Mesendoderm (in vitro differentiated cells): Measurements from ENCODE around the gene PHF2.
"Not testable (repeated sequence)": the region's sequence is repeated elsewhere in the genome, so short reads cannot be mapped to it uniquely, and the experiment has no call there.

Experiments used
- DNase-seq: peaks from one replicate; pipeline ENCODE4 v3.0.0; 2013
- H2AK5ac ChIP-seq: 2 replicates; pipeline ENCODE4 v1.6.1; 2013; ENCODE audit warnings: low read length, inconsistent platforms
- H2BK120ac ChIP-seq: 2 replicates; pipeline ENCODE4 v1.6.1; 2013; ENCODE audit warnings: low read depth, mild to moderate bottlenecking, low read length, moderate library complexity, mixed read lengths
- H2BK15ac ChIP-seq: replicated peaks from 2 replicates; pipeline ENCODE4 v1.6.1; 2013; ENCODE audit warnings: low read depth, mild to moderate bottlenecking, moderate library complexity
- H2BK5ac ChIP-seq: 2 replicates; pipeline ENCODE4 v1.6.1; 2013; ENCODE audit warnings: low read length, inconsistent platforms
- H3K18ac ChIP-seq: 2 replicates; pipeline ENCODE4 v1.6.1; 2013; ENCODE audit warnings: mild to moderate bottlenecking, low read length, mixed read lengths
- H3K23ac ChIP-seq: one replicate; pipeline ENCODE4 v1.6.1; 2013; ENCODE audit warnings: low read length
- H3K27ac ChIP-seq: 2 replicates; pipeline ENCODE4 v1.5.1; 2013; ENCODE audit warnings: low read depth, mild to moderate bottlenecking, inconsistent platforms, low read length, moderate library complexity
- H3K27me3 ChIP-seq: 2 replicates; pipeline ENCODE4 v1.6.1; 2013; ENCODE audit warnings: low read length, control low read depth, mild to moderate bottlenecking, inconsistent platforms; ENCODE audit not compliant: insufficient read depth, poor library complexity
- H3K36me3 ChIP-seq: 2 replicates; pipeline ENCODE4 v1.6.1; 2013; ENCODE audit warnings: low read length, inconsistent platforms; ENCODE audit not compliant: control insufficient read depth, insufficient read depth
- H3K4ac ChIP-seq: one replicate; pipeline ENCODE4 v1.6.1; 2013; ENCODE audit warnings: low read depth, mild to moderate bottlenecking, low read length, moderate library complexity
- H3K4me1 ChIP-seq: 2 replicates; pipeline ENCODE4 v1.6.1; 2013; ENCODE audit warnings: low read depth, low read length, inconsistent platforms; ENCODE audit not compliant: control insufficient read depth
- H3K4me2 ChIP-seq: 2 replicates; pipeline ENCODE4 v1.6.1; 2013; ENCODE audit warnings: low read length
- H3K4me3 ChIP-seq: 2 replicates; pipeline ENCODE4 v1.5.1; 2013; ENCODE audit warnings: mild to moderate bottlenecking, low read length
- H3K56ac ChIP-seq: one replicate; pipeline ENCODE4 v1.6.1; 2013; ENCODE audit warnings: low read length
- H3K79me1 ChIP-seq: 2 replicates; pipeline ENCODE4 v1.6.1; 2013; ENCODE audit warnings: low read length, inconsistent platforms
- H3K79me2 ChIP-seq: 2 replicates; pipeline ENCODE4 v1.6.1; 2013; ENCODE audit warnings: mild to moderate bottlenecking, low read length; ENCODE audit not compliant: control insufficient read depth, insufficient read depth
- H3K9ac ChIP-seq: 2 replicates; pipeline ENCODE4 v1.6.1; 2013; ENCODE audit warnings: low read length, inconsistent platforms
- H4K5ac ChIP-seq: one replicate; pipeline ENCODE4 v1.6.1; 2013; ENCODE audit warnings: low read length
- H4K8ac ChIP-seq: one replicate; pipeline ENCODE4 v1.6.1; 2013; ENCODE audit warnings: low read depth, mild to moderate bottlenecking, control low read depth, low read length, moderate library complexity
- WGBS: extraction: QIAGEN DNeasy Blood & Tissue Kit; methylation state at CpG from one replicate; pipeline ENCODE4 v1.1.7; 2013; ENCODE audit warnings: low lambda C conversion rate, missing lambda C conversion rate; ENCODE audit not compliant: insufficient coverage; ENCODE audit errors: extremely low coverage; 5-methylcytosine and 5-hydroxymethylcytosine counted together

PHF2 gene

DNA sequence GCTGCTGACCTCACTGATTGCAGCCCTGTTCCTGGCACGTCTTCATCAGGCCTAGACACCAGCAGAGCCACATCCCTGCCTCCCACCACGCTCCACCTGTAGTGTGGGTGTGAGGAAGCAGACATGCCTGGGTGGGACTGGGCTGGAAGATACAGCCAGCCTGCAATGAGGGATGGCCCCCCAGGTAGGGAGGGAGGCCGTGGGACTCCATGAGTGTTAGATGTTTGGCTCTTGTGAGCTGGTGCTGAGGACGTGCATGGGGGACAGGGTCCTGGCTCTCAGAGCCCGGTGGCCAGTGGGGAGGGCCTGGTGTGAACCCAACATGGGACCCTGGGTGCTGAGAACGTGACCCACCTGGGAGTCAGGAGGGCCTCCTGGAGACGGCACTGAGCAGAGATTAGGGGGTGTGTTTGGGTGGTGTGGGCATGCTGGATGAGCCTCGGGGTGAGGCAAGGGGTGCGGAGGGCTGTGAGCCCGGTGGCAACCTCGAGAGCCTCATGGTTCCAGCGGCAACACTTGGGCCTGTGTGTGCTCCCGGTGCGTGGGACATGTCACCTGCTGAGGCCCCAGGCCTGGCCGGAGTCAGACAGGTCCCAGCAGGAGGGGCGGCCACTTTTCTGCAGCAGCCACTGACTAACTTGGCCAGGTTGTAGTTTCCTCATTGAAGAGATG is 87.6 kb downstream of the PHF2 start:
- Histone ChIP-seq H2BK120ac (no peak overlapping the region), H3K4me1 (no peaks in the 10 kb centered on the region), H2BK5ac (no peak overlapping the region), H2BK15ac (no peak overlapping the region), H3K79me2 (no peaks in the 10 kb centered on the region), H2AK5ac (no peak overlapping the region), H3K4me3 (no peak overlapping the region), H3K79me1 (no peaks in the 10 kb centered on the region), H3K4me2 (no peak overlapping the region), H3K9ac (no peak overlapping the region), H3K4ac (no peak overlapping the region), H3K27me3 (no peaks in the 10 kb centered on the region), H3K23ac (no peak overlapping the region), H3K36me3 (peaks cover 3% of the 10 kb centered on the region), H4K5ac (no peak overlapping the region), H3K27ac (no peak overlapping the region), H4K8ac (no peak overlapping the region), H3K56ac (no peak overlapping the region), H3K18ac (no peak overlapping the region)
- no peak for DNase-seq
- WGBS = no CpG with 5 or more reads among the region's 16 CpGs

DNA sequence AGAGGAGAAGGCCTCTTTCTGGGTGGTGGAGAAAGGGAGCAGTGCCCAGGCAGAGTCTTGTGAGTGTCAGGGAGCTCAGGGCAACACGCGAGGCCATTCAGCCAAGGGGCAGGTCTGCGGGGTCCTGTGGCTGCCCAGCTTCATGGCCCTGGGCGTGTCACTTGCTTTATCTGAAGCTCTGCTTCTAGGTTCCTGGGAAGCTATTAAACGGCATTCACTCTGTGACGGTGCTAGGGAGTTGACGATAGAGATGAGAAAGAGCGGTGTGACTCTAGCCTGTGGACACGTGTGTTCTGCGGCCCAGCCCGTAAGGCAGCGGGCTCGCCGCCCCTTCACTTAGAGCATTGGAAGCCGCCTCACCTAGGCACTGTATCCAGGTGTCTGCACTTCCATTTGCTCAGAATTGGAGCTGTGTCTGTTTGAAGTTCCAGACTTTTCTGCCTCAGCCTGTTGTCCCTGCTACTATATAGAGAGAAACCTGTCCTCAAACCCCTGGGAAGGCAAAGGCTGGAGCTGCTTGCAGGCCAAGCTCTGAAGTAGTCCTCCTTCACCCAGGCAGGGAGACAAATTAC is 88.3 kb downstream of the PHF2 start:
- Histone ChIP-seq H4K5ac (no peak overlapping the region), H2BK15ac (no peak overlapping the region), H2BK120ac (no peak overlapping the region), H3K79me1 (no peaks in the 10 kb centered on the region), H3K56ac (no peak overlapping the region), H4K8ac (no peak overlapping the region), H3K23ac (no peak overlapping the region), H3K18ac (no peak overlapping the region), H3K4me2 (no peak overlapping the region), H3K4me3 (no peak overlapping the region), H3K27ac (no peak overlapping the region), H3K27me3 (no peaks in the 10 kb centered on the region), H2AK5ac (no peak overlapping the region), H3K79me2 (no peaks in the 10 kb centered on the region), H3K36me3 (peaks cover 3% of the 10 kb centered on the region), H3K4ac (no peak overlapping the region), H3K4me1 (no peaks in the 10 kb centered on the region), H3K9ac (no peak overlapping the region), H2BK5ac (no peak overlapping the region)
- no CpG with 5 or more reads among the region's 15 CpGs for WGBS
- no peak for DNase-seq

DNA sequence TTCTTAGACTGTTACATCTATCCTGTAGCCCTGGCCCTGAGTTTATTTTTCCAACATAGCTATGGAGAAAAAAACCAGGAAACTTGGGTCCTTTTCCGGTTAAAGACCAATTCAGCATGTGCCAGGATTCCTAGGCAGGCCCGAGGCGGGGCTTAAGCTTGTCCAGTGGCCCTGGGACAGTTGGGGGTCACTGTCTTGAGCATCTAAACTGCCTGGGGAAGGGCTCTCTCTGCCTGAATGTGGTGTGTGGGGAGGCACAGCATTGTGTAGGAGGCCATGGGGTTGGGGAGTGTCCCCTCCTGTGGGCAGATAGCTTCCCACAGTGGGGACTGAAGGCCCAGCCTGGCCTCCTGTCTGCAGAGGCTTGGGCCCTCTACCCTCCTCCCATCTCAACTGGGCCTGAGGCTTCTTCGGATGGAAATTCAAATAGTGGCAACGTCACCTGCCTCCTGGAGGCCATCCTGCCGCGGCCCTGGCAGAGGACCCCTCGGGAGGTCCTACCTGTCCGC is 88.8 kb downstream of the PHF2 start:
- H3K79me2 ChIP-seq = no peaks in the 10 kb centered on the region
- H3K4me3 ChIP-seq = no peak overlapping the region
- H3K18ac ChIP-seq = no peak overlapping the region
- no CpG with 5 or more reads among the region's 9 CpGs for WGBS
- no peak overlapping the region for H2BK120ac ChIP-seq
- H2BK5ac ChIP-seq = no peak overlapping the region
- DNase-seq = no peak
- H2BK15ac ChIP-seq = no peak overlapping the region
- no peak overlapping the region for H3K9ac ChIP-seq
- no peaks in the 10 kb centered on the region for H3K79me1 ChIP-seq
- H2AK5ac ChIP-seq = no peak overlapping the region
- H3K56ac ChIP-seq = no peak overlapping the region
- H4K8ac ChIP-seq = no peak overlapping the region
- no peak overlapping the region for H3K27ac ChIP-seq
- no peak overlapping the region for H4K5ac ChIP-seq
- H3K4ac ChIP-seq = no peak overlapping the region
- H3K23ac ChIP-seq = no peak overlapping the region
- H3K36me3 ChIP-seq = peaks cover 3% of the 10 kb centered on the region
- no peaks in the 10 kb centered on the region for H3K4me1 ChIP-seq
- no peaks in the 10 kb centered on the region for H3K27me3 ChIP-seq
- H3K4me2 ChIP-seq = no peak overlapping the region

DNA sequence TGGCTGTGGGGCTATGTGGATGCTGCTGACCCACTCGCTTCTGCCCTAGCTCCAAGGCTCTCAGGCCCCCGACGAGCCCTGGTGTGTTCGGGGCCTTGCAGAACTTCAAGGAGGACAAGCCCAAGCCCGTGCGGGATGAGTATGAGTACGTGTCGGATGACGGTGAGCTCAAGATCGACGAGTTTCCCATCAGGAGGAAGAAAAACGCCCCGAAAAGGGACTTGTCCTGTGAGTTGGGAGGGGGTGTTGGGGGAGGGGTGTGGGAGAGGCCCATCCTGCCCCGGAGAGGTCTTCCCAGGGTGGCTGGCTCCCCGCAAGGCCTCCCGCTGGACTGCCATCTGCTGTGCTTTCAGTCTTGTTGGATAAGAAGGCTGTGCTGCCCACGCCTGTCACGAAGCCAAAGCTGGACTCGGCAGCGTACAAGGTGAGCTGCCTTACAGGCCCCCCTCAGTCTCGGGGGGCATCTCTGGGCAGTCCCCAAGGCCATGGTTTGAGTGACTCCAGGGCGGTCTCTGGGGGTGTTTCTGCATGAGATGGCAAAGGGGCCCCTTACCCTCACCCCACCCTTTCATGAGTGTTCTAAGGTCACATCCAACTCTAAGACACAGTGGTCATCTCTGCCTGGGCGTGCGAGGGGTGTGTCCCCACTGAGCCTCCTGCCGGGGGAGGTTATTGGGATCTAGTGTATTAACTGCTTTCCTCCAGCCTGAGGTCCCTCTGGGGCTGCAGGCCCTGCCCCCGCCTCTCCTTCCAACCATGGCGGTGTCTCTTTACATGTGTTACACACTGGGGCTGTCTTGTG is 89.5 kb downstream of the PHF2 start:
- Histone ChIP-seq H3K4me2 (no peak overlapping the region), H3K18ac (no peak overlapping the region), H4K8ac (no peak overlapping the region), H3K27ac (no peak overlapping the region), H2BK15ac (no peak overlapping the region), H2BK5ac (no peak overlapping the region), H3K36me3 (peaks cover 3% of the 10 kb centered on the region), H3K27me3 (no peaks in the 10 kb centered on the region), H3K4me1 (no peaks in the 10 kb centered on the region), H3K9ac (no peak overlapping the region), H3K4me3 (no peak overlapping the region), H4K5ac (no peak overlapping the region), H3K4ac (no peak overlapping the region), H3K56ac (no peak overlapping the region), H3K79me2 (no peaks in the 10 kb centered on the region), H2AK5ac (no peak overlapping the region), H3K79me1 (no peaks in the 10 kb centered on the region), H2BK120ac (no peak overlapping the region), H3K23ac (no peak overlapping the region)
- DNase-seq = no peak
- WGBS = no CpG with 5 or more reads among the region's 27 CpGs

DNA sequence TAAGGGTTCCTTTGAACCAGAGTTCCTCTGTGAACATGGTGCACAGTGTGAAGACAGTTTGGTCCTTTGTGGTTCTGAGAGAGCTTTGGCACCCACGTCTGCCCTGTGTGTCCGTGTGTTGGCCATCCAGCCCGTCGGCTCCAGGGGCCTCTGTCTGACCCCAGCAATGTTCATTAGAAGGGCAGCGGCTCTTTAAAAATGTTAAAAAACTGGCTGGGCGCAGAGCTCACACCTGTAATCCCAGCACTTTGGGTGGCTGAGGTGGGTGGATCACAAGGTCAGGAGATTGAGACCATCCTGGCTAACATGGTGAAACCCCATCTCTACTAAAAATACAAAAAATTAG is 90.0 kb downstream of the PHF2 start:
- H2BK15ac ChIP-seq, H4K8ac ChIP-seq, H2BK120ac ChIP-seq, H3K79me2 ChIP-seq, H3K23ac ChIP-seq, H3K36me3 ChIP-seq, H3K18ac ChIP-seq, H3K27me3 ChIP-seq, H3K4me3 ChIP-seq, H2BK5ac ChIP-seq, H3K27ac ChIP-seq, H3K4me1 ChIP-seq, H2AK5ac ChIP-seq, H3K4ac ChIP-seq, H3K79me1 ChIP-seq, H3K56ac ChIP-seq, H3K4me2 ChIP-seq, DNase-seq, H4K5ac ChIP-seq, H3K9ac ChIP-seq: not testable (repeated sequence)
- WGBS = no CpG with 5 or more reads among the region's 6 CpGs
